Hematopoietic multipotent progenitor cell treated with erythropoietin and hydrocortisone succinate and interleukin-3 and kit ligand, for 4 days (in vitro differentiated cells): Measurements from ENCODE around the gene CSNK1A1.
"Not testable (repeated sequence)": the region's sequence is repeated elsewhere in the genome, so short reads cannot be mapped to it uniquely, and the experiment has no call there.

Source experiments
- DNase-seq: peaks from one replicate; pipeline ENCODE4 v3.0.0-alpha.2; 2015

CSNK1A1 gene

GRCh38 chr5:149487672-149488071 is 63.6 kb downstream of the CSNK1A1 start:
- no peak for DNase-seq

GRCh38 chr5:149486726-149487635 is 64.3 kb downstream of the CSNK1A1 start:
- DNase-seq: no peak

GRCh38 chr5:149485655-149486615 is 65.3 kb downstream of the CSNK1A1 start:
- peak; percentile 45 for DNase-seq

GRCh38 chr5:149481485-149481884 is 69.8 kb downstream of the CSNK1A1 start:
- no peak for DNase-seq

GRCh38 chr5:149478761-149479160 is 72.5 kb downstream of the CSNK1A1 start:
- no peak for DNase-seq

GRCh38 chr5:149475777-149476176 is 75.5 kb downstream of the CSNK1A1 start:
- DNase-seq: no peak

GRCh38 chr5:149474198-149474597 is 77.0 kb downstream of the CSNK1A1 start:
- no peak for DNase-seq

GRCh38 chr5:149473441-149473840 is 77.8 kb downstream of the CSNK1A1 start:
- no peak for DNase-seq

GRCh38 chr5:149472399-149472798 is 78.8 kb downstream of the CSNK1A1 start:
- DNase-seq: no peak

- no peak for DNase-seq
Measured at GRCh38 chr5:149471406-149472183, 79.6 kb downstream of the CSNK1A1 start.

- DNase-seq: no peak
Measured at GRCh38 chr5:149470942-149471341, 80.3 kb downstream of the CSNK1A1 start.

GRCh38 chr5:149466457-149466972 is 84.7 kb downstream of the CSNK1A1 start:
- peak; percentile 51 for DNase-seq

GRCh38 chr5:149464796-149465489 is 86.3 kb downstream of the CSNK1A1 start:
- no peak for DNase-seq

GRCh38 chr5:149461907-149462306 is 89.3 kb downstream of the CSNK1A1 start:
- not testable (repeated sequence) for DNase-seq

GRCh38 chr5:149459891-149460290 is 91.3 kb downstream of the CSNK1A1 start:
- DNase-seq: no peak

- no peak for DNase-seq
Measured at GRCh38 chr5:149457393-149457763, 93.9 kb downstream of the CSNK1A1 start.

- peak; percentile 95 for DNase-seq
Measured at GRCh38 chr5:149456597-149457392, 94.4 kb downstream of the CSNK1A1 start.

- DNase-seq: peak; percentile 41
Measured at GRCh38 chr5:149455889-149456409, 95.3 kb downstream of the CSNK1A1 start.

- no peak for DNase-seq
Measured at GRCh38 chr5:149453618-149454415, 97.4 kb downstream of the CSNK1A1 start.
